HepG2 (cell line): Measurements from ENCODE around the gene STIM1. TPM values are rescaled to one million over a fixed set of nuclear protein-coding genes. Genes with fewer than 3 reads are reported as not detected.

Source experiments
- ARNTL ChIP-seq: sonication (generic); formaldehyde crosslinking; IDR thresholded peaks from 2 replicates; pipeline ENCODE4 v1.4.0; 2020; ENCODE audit warnings: mild to moderate bottlenecking, missing genetic modification reagents
- EHMT2 ChIP-seq: fragments of 200-600 bp; sonication (generic); IDR thresholded peaks from 2 replicates; pipeline ENCODE4 v1.7.0; 2017; ENCODE audit warnings: antibody characterized with exemption, low read depth, low read length, borderline replicate concordance
- HDAC1 ChIP-seq: sonication (generic); formaldehyde crosslinking; IDR thresholded peaks from 2 replicates; pipeline ENCODE4 v1.5.1; 2020; ENCODE audit warnings: mild to moderate bottlenecking, missing genetic modification reagents
- HNF4G ChIP-seq, 2 experiments: sonication (generic) in 1 of 2; formaldehyde crosslinking in 1 of 2; IDR thresholded peaks; 2 replicates each; pipeline versions ENCODE4 v1.4.0 to v1.6.1; 2011 to 2020; ENCODE audit warnings: borderline replicate concordance in 2 of 2, low read depth in 2 of 2, mild to moderate bottlenecking in 2 of 2, low read length in 1 of 2, missing genetic modification reagents in 1 of 2, moderate library complexity in 1 of 2
- KAT2B ChIP-seq: fragments of 150-350 bp; IDR thresholded peaks from 2 replicates; pipeline ENCODE4 v1.6.1; 2014; ENCODE audit warnings: low read depth, low read length, borderline replicate concordance
- POGK ChIP-seq: sonication (generic); formaldehyde crosslinking; conservative IDR thresholded peaks from 2 replicates; pipeline ENCODE4 v1.8.0; 2022; ENCODE audit warnings: mild to moderate bottlenecking, moderate library complexity, missing genetic modification reagents
- RXRA ChIP-seq: sonication (generic); formaldehyde crosslinking; IDR thresholded peaks from 2 replicates; pipeline ENCODE4 v1.5.1; 2020; ENCODE audit warnings: missing genetic modification reagents
- SNRNP70 ChIP-seq: fragments of 200-400 bp; formaldehyde crosslinking; IDR thresholded peaks from 2 replicates; pipeline ENCODE4 v1.6.1; 2017; ENCODE audit warnings: mild to moderate bottlenecking, low read depth, low read length, moderate library complexity
- SP5 ChIP-seq: IDR thresholded peaks from 2 replicates; pipeline ENCODE4 v1.6.1; 2016; ENCODE audit warnings: low read depth, borderline replicate concordance
- ZNF251 ChIP-seq: sonication (generic); formaldehyde crosslinking; IDR thresholded peaks from 2 replicates; pipeline ENCODE4 v1.9.0; 2021; ENCODE audit warnings: mild to moderate bottlenecking, missing genetic modification reagents
- ZNF263 ChIP-seq: sonication (generic); formaldehyde crosslinking; IDR thresholded peaks from 2 replicates; pipeline ENCODE4 v1.4.0; 2020; ENCODE audit warnings: missing genetic modification reagents
- ZNF44 ChIP-seq: sonication (generic); formaldehyde crosslinking; IDR thresholded peaks from 2 replicates; pipeline ENCODE4 v1.5.1; 2020; ENCODE audit warnings: mild to moderate bottlenecking, missing genetic modification reagents
- ZNF547 ChIP-seq: sonication (generic); formaldehyde crosslinking; IDR thresholded peaks from 2 replicates; pipeline ENCODE4 v1.5.1; 2020; ENCODE audit warnings: mild to moderate bottlenecking, missing genetic modification reagents
- polyA plus RNA-seq, 8 experiments: library from polyadenylated mRNA; depleted of rRNA in 3 of 8; stranded (reverse) in 7 of 8; unstranded in 1 of 8; fragments of >200 nt; fragmentation: Illumina TruSeq in 4 of 8; extraction: Trizol in 4 of 8; gene quantifications; 2 replicates each; pipeline versions ENCODE4 v1.2.1 to v1.2.3, GENCODE V29; 2011 to 2016; ENCODE audit warnings: low read depth in 4 of 8, missing spikeins in 1 of 8, mixed read lengths in 1 of 8; ENCODE audit not compliant: insufficient read depth in 1 of 8
- total RNA-seq, 5 experiments: library from RNA; depleted of rRNA; stranded (reverse); fragments of >200 nt; fragmentation: Illumina TruSeq; extraction: Trizol; gene quantifications; 2 replicates each; pipeline ENCODE4 v1.2.3, GENCODE V29; 2016; ENCODE audit warnings: low read depth in 1 of 5
- TF ChIP-seq, protein P1 (sequence below): sonication (generic); formaldehyde crosslinking; IDR thresholded peaks from 2 replicates; pipeline ENCODE4 v1.5.0; 2020; ENCODE audit warnings: mild to moderate bottlenecking, missing genetic modification reagents
- TF ChIP-seq, protein P2 (sequence below), 2 experiments: sonication (generic) in 1 of 2; formaldehyde crosslinking in 1 of 2; IDR thresholded peaks; 2 replicates each; pipeline versions ENCODE4 v1.6.1 to v1.9.0; 2014 to 2022; ENCODE audit warnings: antibody characterized with exemption in 1 of 2, borderline replicate concordance in 1 of 2, inconsistent platforms in 1 of 2, low read depth in 1 of 2, missing genetic modification reagents in 1 of 2

The STIM1 gene
- total and polyA plus RNA-seq, 2 of the 13 experiments (the other 11 are each of a cell fraction or from before 2014, with no cell fraction given): 19.2 to 28.5 TPM

DNA sequence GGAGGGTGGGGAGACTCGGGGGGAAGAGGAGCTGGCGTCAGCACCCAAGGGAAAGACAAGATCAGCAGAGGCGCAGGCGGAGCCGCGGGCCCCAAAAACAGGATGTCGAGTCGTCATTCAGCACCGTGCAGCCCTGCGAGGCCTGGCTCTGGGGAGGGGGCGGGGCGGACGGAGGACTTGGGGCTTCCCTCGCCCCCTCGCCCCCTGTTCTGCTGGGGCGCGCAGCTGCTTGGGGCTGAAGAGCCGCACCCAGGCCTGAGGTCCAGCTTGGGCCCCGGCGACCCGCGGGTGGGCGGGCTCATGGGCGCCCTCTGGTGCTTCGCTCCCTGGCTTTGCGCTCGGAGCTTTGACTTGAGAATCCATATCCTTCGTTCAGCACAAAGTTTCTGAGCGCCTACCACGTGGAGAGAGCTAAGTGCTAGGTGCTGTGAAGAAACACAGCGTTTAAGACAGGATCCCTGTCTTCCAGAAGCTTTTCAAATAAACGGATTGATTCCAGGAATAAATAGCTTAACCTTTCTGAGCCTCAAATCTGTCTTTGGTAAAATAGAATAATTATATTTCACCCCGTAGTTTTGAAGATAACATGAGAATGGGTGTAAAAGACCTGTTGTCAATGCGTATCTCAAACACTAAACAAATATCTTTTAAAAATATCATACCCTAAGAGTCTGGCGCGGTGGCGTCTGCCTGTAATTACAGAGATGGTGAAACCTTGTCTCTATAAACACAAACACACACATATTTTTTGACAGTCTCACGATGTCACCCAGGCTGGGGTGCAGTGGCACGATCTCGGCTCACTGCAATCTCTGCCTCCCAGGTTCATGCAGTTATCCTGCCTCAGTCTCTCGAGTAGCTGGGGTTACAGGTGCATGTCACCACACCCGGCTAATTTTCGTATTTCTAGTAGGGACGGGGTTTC lies 13.8 kb upstream of the STIM1 start (continued):
- TF ChIP-seq ZNF44 (CRISPR knock-in tag): no peak
- TF ChIP-seq, protein P1, sequence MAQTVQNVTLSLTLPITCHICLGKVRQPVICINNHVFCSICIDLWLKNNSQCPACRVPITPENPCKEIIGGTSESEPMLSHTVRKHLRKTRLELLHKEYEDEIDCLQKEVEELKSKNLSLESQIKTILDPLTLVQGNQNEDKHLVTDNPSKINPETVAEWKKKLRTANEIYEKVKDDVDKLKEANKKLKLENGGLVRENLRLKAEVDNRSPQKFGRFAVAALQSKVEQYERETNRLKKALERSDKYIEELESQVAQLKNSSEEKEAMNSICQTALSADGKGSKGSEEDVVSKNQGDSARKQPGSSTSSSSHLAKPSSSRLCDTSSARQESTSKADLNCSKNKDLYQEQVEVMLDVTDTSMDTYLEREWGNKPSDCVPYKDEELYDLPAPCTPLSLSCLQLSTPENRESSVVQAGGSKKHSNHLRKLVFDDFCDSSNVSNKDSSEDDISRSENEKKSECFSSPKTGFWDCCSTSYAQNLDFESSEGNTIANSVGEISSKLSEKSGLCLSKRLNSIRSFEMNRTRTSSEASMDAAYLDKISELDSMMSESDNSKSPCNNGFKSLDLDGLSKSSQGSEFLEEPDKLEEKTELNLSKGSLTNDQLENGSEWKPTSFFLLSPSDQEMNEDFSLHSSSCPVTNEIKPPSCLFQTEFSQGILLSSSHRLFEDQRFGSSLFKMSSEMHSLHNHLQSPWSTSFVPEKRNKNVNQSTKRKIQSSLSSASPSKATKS (CRISPR knock-in tag): no peak
- TF ChIP-seq KAT2B: no peak
- TF ChIP-seq, protein P2, sequence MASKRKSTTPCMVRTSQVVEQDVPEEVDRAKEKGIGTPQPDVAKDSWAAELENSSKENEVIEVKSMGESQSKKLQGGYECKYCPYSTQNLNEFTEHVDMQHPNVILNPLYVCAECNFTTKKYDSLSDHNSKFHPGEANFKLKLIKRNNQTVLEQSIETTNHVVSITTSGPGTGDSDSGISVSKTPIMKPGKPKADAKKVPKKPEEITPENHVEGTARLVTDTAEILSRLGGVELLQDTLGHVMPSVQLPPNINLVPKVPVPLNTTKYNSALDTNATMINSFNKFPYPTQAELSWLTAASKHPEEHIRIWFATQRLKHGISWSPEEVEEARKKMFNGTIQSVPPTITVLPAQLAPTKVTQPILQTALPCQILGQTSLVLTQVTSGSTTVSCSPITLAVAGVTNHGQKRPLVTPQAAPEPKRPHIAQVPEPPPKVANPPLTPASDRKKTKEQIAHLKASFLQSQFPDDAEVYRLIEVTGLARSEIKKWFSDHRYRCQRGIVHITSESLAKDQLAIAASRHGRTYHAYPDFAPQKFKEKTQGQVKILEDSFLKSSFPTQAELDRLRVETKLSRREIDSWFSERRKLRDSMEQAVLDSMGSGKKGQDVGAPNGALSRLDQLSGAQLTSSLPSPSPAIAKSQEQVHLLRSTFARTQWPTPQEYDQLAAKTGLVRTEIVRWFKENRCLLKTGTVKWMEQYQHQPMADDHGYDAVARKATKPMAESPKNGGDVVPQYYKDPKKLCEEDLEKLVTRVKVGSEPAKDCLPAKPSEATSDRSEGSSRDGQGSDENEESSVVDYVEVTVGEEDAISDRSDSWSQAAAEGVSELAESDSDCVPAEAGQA (IDR thresholded peaks at IDR 0.05; ENCODE audit: low read depth): no peak
- TF ChIP-seq, protein P2 (CRISPR knock-in tag; IDR thresholded peaks at IDR 0.05; ENCODE audit: borderline replicate concordance): no peak
- peak; percentile 77 for TF ChIP-seq HDAC1 (CRISPR knock-in tag)
- no peak for TF ChIP-seq ARNTL (CRISPR knock-in tag)
- no peak for TF ChIP-seq EHMT2
- TF ChIP-seq SNRNP70: no peak
- TF ChIP-seq SP5 (CRISPR knock-in tag): peak; percentile 43; the same call in 1 of the 2 replicates
- TF ChIP-seq ZNF263: no peak
- 0 out of 2 replicates have a peak, but pooled peaks have one; percentile 27 for TF ChIP-seq POGK (CRISPR knock-in tag)
- TF ChIP-seq RXRA: peak; percentile 38; the same call in 1 of the 2 replicates
- TF ChIP-seq ZNF547 (CRISPR knock-in tag): no peak
- no peak for TF ChIP-seq HNF4G (IDR thresholded peaks at IDR 0.05; ENCODE audit: borderline replicate concordance, low read depth, low read length)
- TF ChIP-seq HNF4G (CRISPR knock-in tag; IDR thresholded peaks at IDR 0.05; ENCODE audit: borderline replicate concordance, low read depth): peak; percentile 52; the same call in 1 of the 2 replicates
- TF ChIP-seq ZNF251 (CRISPR knock-in tag): no peak
